ENCODE measurements around the gene SPSB2. TPM values are rescaled to one million over a fixed set of nuclear protein-coding genes. Genes with fewer than 3 reads are reported as not detected.

SPSB2 gene
- polyA plus RNA-seq, 1 of the 3 experiments (the other 2 are of a cell fraction), result 16.9 TPM

DNA sequence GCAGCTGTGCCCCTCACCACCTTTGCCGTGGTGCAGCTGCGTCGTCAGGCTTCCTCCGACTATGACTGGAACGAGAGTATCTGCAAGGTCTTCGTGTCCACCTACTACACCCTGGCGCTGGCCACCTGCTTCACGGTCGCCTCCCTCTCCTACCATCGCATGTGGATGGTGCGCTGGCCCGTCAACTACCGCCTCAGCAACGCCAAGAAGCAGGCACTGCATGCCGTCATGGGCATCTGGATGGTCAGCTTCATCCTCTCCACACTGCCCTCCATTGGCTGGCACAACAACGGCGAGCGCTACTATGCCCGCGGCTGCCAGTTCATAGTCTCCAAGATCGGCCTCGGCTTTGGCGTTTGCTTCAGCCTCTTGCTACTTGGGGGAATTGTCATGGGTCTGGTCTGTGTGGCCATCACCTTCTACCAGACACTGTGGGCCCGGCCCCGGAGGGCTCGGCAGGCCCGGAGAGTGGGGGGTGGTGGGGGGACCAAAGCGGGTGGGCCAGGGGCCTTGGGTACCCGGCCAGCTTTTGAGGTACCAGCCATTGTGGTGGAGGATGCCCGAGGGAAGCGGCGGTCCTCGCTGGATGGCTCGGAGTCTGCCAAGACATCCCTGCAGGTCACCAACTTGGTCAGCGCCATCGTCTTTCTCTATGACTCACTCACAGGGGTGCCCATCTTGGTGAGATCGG is 48.9 kb downstream of the SPSB2 start:
- Histone ChIP-seq H3K9me2 (no peaks in the 10 kb centered on the region), H3K9me3 (no peaks in the 10 kb centered on the region), H3K4me2 (no peak overlapping the region), H3K79me2 (ENCODE audit: insufficient read depth) (peaks cover 13% of the 10 kb centered on the region), H3F3A (replicated peaks; ENCODE audit: insufficient read depth) (peaks cover 8% of the 10 kb centered on the region), H2AFZ (ENCODE audit: low read depth) (no peak overlapping the region), H3K27ac (ENCODE audit: low read depth in 2 of 2, low read length in 1 of 2) (no peak overlapping the region), H3K4me1 (ENCODE audit: control insufficient read depth in 1 of 2, insufficient read depth in 2 of 2, low read depth in 1 of 2, low read length in 1 of 2) (peaks cover 24 to 64% of the 10 kb centered on the region in 2 experiments; a peak in 3 of 4 replicates), H3K27me3 (ENCODE audit: insufficient read depth) (no peaks in the 10 kb centered on the region), H3K36me3 (replicated peaks in 1 of 2; ENCODE audit: control insufficient read depth in 1 of 2, insufficient read depth in 2 of 2, low read length in 1 of 2) (no peaks in the 10 kb centered on the region), H4K20me1 (ENCODE audit: insufficient read depth) (no peaks in the 10 kb centered on the region), H3K9ac (no peak overlapping the region), H3K4me3 (ENCODE audit: low read depth in 2 of 2, low read length in 1 of 2) (no peak overlapping the region)
- 95% methylated on average over 33 of the region's 37 CpGs for WGBS (ENCODE audit: low lambda C conversion rate)
- no peak for DNase-seq
- TF ChIP-seq SMC3 (IDR thresholded peaks at IDR 0.05; ENCODE audit: low read depth, low read length) (no peak), RXRA (IDR thresholded peaks at IDR 0.05; ENCODE audit: borderline replicate concordance, low read depth) (no peak), NRF1 (IDR thresholded peaks at IDR 0.05; ENCODE audit: low read depth, low read length) (no peak), TCF12 (IDR thresholded peaks at IDR 0.05) (no peak), RAD21 (IDR thresholded peaks at IDR 0.05; ENCODE audit: low read length) (no peak), ZBTB33 (IDR thresholded peaks at IDR 0.05; ENCODE audit: borderline replicate concordance, low read depth) (no peak), FOXM1 (IDR thresholded peaks at IDR 0.05; ENCODE audit: low read depth) (no peak), TAF1 (IDR thresholded peaks at IDR 0.05; ENCODE audit: borderline replicate concordance, low read depth, low read length) (no peak), FOXJ3 (CRISPR knock-in tag; IDR thresholded peaks at IDR 0.05) (no peak), CHD2 (IDR thresholded peaks at IDR 0.05; ENCODE audit: low read length, partially characterized antibody) (no peak)
- TF ChIP-seq, protein P1, sequence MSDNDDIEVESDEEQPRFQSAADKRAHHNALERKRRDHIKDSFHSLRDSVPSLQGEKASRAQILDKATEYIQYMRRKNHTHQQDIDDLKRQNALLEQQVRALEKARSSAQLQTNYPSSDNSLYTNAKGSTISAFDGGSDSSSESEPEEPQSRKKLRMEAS (IDR thresholded peaks at IDR 0.05; ENCODE audit: low read depth), result no peak
- ChIA-PET CTCF (interaction anchor here (1.0 to 14.1 kb wide), 21 partner anchors 7 to 154 kb away, joined by 3 to 246 read pairs (median 10); partner anchors contain the start of genes CD4, CDCA3, GNB3 and MLF2), POLR2A (interaction anchor here (1.3 to 7.0 kb wide), 2 partner anchors 48 to 71 kb away, joined by 3 to 46 read pairs; partner anchors contain the start of genes MLF2 and SPSB2)

GRCh38 chr12:6823182-6824084 is 49.7 kb downstream of the SPSB2 start:
- no peak overlapping the region for H3K27ac ChIP-seq (ENCODE audit: low read depth in 2 of 2, low read length in 1 of 2)
- WGBS (ENCODE audit: low lambda C conversion rate), result 79% methylated on average over 3 of the region's 12 CpGs
- DNase-seq, result no peak
- no peak overlapping the region for H3K4me2 ChIP-seq
- no peaks in the 10 kb centered on the region for H3K9me3 ChIP-seq
- no peaks in the 10 kb centered on the region for H3K27me3 ChIP-seq (ENCODE audit: insufficient read depth)
- H3K4me3 ChIP-seq (ENCODE audit: low read depth in 2 of 2, low read length in 1 of 2), result no peak overlapping the region
- H4K20me1 ChIP-seq (ENCODE audit: insufficient read depth), result no peaks in the 10 kb centered on the region
- POLR2A ChIA-PET, result interaction anchor here (0.6 to 7.0 kb wide), 4 partner anchors 14 to 140 kb away, joined by 3 to 46 read pairs (median 3); partner anchors contain the start of genes MLF2 and SPSB2
- no peaks in the 10 kb centered on the region for H3K36me3 ChIP-seq (replicated peaks in 1 of 2; ENCODE audit: control insufficient read depth in 1 of 2, insufficient read depth in 2 of 2, low read length in 1 of 2)
- no peak overlapping the region for H2AFZ ChIP-seq (ENCODE audit: low read depth)
- H3K9ac ChIP-seq, result no peak overlapping the region
- H3K9me2 ChIP-seq, result no peaks in the 10 kb centered on the region
- peaks cover 24 to 70% of the 10 kb centered on the region in 2 experiments; a peak in 3 of 4 replicates for H3K4me1 ChIP-seq (ENCODE audit: control insufficient read depth in 1 of 2, insufficient read depth in 2 of 2, low read depth in 1 of 2, low read length in 1 of 2)
- CTCF ChIA-PET, result interaction anchor here (0.6 to 14.1 kb wide), 11 partner anchors 12 to 210 kb away, joined by 3 to 246 read pairs (median 24); partner anchors contain the start of genes CDCA3, GNB3, MLF2 and PTMS
- H3K79me2 ChIP-seq (ENCODE audit: insufficient read depth), result peaks cover 5% of the 10 kb centered on the region; the same call in 1 of the 2 replicates
- H3F3A ChIP-seq (replicated peaks; ENCODE audit: insufficient read depth), result peaks cover 8% of the 10 kb centered on the region
- TF ChIP-seq YY1 (IDR thresholded peaks at IDR 0.05; ENCODE audit: low read depth) (no peak), EZH2phosphoT487 (IDR thresholded peaks at IDR 0.05; ENCODE audit: borderline replicate concordance, low read depth) (no peak), NRF1 (IDR thresholded peaks at IDR 0.05; ENCODE audit: low read depth, low read length) (no peak), MXI1 (IDR thresholded peaks at IDR 0.05; ENCODE audit: low read depth, low read length) (no peak), GATA2 (CRISPR knock-in tag; IDR thresholded peaks at IDR 0.05) (no peak), RFX5 (IDR thresholded peaks at IDR 0.05; ENCODE audit: low read length) (no peak), PBX3 (IDR thresholded peaks at IDR 0.05) (no peak), FOSL2 (IDR thresholded peaks at IDR 0.05; ENCODE audit: borderline replicate concordance, low read depth) (no peak), POLR2AphosphoS5 (IDR thresholded peaks at IDR 0.05; ENCODE audit: low read depth, low read length) (no peak)
- TF ChIP-seq, protein P2, sequence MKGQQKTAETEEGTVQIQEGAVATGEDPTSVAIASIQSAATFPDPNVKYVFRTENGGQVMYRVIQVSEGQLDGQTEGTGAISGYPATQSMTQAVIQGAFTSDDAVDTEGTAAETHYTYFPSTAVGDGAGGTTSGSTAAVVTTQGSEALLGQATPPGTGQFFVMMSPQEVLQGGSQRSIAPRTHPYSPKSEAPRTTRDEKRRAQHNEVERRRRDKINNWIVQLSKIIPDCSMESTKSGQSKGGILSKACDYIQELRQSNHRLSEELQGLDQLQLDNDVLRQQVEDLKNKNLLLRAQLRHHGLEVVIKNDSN (IDR thresholded peaks at IDR 0.05; ENCODE audit: borderline replicate concordance, low read depth), result no peak
- TF ChIP-seq, protein P3, sequence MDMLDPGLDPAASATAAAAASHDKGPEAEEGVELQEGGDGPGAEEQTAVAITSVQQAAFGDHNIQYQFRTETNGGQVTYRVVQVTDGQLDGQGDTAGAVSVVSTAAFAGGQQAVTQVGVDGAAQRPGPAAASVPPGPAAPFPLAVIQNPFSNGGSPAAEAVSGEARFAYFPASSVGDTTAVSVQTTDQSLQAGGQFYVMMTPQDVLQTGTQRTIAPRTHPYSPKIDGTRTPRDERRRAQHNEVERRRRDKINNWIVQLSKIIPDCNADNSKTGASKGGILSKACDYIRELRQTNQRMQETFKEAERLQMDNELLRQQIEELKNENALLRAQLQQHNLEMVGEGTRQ (IDR thresholded peaks at IDR 0.05; ENCODE audit: borderline replicate concordance, low read depth, low read length), result no peak

All from SK-N-SH (cell line).